ENCODE measurements around the gene PKN1. TPM values are rescaled to one million over a fixed set of nuclear protein-coding genes. Genes with fewer than 3 reads are reported as not detected.

Gene PKN1
- total RNA-seq (100 to 1,000 TPM; 106 to 112 TPM), polyA plus RNA-seq (10 to 100 TPM; 38.7 to 68.1 TPM)
- long read RNA-seq, donor 1, transcript PKN1-201 (22 exons, 3,069 nt) = minor isoform, 5 of 125 reads
- long read RNA-seq, donor 1, transcript PKN1-202 (22 exons, 2,960 nt) = major isoform, 7 of 125 reads
- long read RNA-seq, donor 1, partial matches to known transcripts = 102 of 125 reads
- long read RNA-seq, donor 1, other reads (novel, unspliced or antisense) = 11 of 125 reads
- long read RNA-seq, donor 2, transcript PKN1-201 (22 exons, 3,069 nt) = major isoform, 78 of 133 reads
- long read RNA-seq, donor 2, partial matches to known transcripts = 37 of 133 reads
- long read RNA-seq, donor 2, other reads (novel, unspliced or antisense) = 16 of 133 reads

GRCh38 chr19:14432791-14433553, at the start of gene PKN1:
TSS of gene PKN1 (plus strand) at chr19:14433306. CDS start at chr19:14433522, 216 bp downstream.
- H3K36me3 ChIP-seq (ENCODE audit: control insufficient read depth in 1 of 2, insufficient read depth in 2 of 2, low read length in 1 of 2) = no peaks in the 10 kb centered on the region
- H3K4me3 ChIP-seq (ENCODE audit: low read length in 2 of 2) = peak within 1 kb of the TSS; percentile 78 to 97
- ATAC-seq (ENCODE audit: low FRiP score) (peak; percentile 50), DNase-seq (peak in 1 of 2 donors; percentile 86)
- no peaks in the 10 kb centered on the region for H3K4me1 ChIP-seq (ENCODE audit: control insufficient read depth in 1 of 2, insufficient read depth in 2 of 2, low read length in 2 of 2)
- WGBS, 2 donors = 1 to 2% methylated on average over 41 to 85 of the region's 85 CpGs
- H3K27ac ChIP-seq (ENCODE audit: low read depth in 1 of 2, low read length in 2 of 2) = peak within 1 kb of the TSS in 1 of 2 donors; percentile 69
- H3K27me3 ChIP-seq (ENCODE audit: control insufficient read depth in 1 of 2, insufficient read depth in 2 of 2, low read length in 1 of 2) = no peaks in the 10 kb centered on the region
- intact Hi-C loops (cut with DNase I) = no loop called here
- H3K9me3 ChIP-seq (ENCODE audit: control insufficient read depth, low read length) = no peaks in the 10 kb centered on the region

DNA sequence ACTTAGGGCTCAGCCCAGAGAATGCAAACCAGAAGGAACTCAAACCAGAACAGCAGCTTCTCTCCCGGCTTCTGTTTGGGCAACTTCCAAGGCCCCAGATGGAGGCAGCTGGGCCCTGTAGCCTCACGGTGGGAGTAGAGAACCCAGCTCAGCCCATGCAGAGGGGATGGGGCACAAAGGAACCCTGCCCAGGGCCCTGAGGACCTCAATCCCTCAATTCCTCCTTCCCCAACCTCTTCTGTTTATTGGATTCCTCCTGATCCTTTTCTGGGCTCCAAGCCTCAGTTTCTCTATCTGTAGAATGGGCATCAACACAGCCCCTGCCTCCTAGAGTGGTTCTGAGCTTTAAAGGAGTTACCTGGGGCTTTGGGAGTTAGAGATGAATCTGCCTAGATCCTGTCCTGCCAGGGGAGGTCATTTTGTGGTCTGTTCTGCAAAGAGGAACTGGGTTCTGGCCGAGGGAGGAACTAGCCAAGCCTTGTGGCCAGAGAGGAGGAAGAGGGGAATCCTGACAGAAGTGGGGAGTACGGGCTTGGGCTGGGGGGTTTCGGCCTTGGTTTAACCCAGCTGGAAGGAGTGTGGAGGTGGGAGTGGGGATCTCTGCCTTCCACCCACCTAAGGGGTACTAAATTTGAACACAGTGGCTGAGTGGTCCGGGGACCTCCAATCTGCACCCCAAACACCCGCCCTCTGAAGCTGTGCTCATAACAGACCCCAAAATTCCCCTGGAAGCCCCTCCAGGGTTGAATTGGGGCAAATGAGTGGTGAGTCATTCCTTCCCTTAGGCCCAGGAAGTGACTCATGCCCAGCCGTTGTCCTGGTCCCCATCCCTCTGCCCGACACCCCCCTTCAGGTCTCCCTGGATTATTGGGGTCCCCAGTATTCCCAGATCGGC, 49.2 kb upstream of the PKN1 start:
- intact Hi-C loops (cut with DNase I) = no loop called here
- H3K27ac ChIP-seq (ENCODE audit: low read depth in 1 of 2, low read length in 2 of 2) = peak overlapping the region; percentile 60 to 88
- DNase-seq (peak in 1 of 2 donors; percentile 73), ATAC-seq (ENCODE audit: low FRiP score) (no peak)
- WGBS, 2 donors = 7% methylated on average over 10 of the region's 10 CpGs
- H3K4me1 ChIP-seq (ENCODE audit: control insufficient read depth in 1 of 2, insufficient read depth in 2 of 2, low read length in 2 of 2) = no peaks in the 10 kb centered on the region
- H3K27me3 ChIP-seq (ENCODE audit: control insufficient read depth in 1 of 2, insufficient read depth in 2 of 2, low read length in 1 of 2) = no peaks in the 10 kb centered on the region
- no peaks in the 10 kb centered on the region for H3K9me3 ChIP-seq (ENCODE audit: control insufficient read depth, low read length)
- H3K36me3 ChIP-seq (ENCODE audit: control insufficient read depth in 1 of 2, insufficient read depth in 2 of 2, low read length in 1 of 2) = no peaks in the 10 kb centered on the region
- peak overlapping the region; percentile 2 to 43 for H3K4me3 ChIP-seq (ENCODE audit: low read length in 2 of 2)

GRCh38 chr19:14385492-14385891, 47.6 kb upstream of the PKN1 start:
- WGBS, 2 donors = 66 to 71% methylated on average over 11 of the region's 11 CpGs
- Histone ChIP-seq H3K27me3 (ENCODE audit: control insufficient read depth in 1 of 2, insufficient read depth in 2 of 2, low read length in 1 of 2) (no peaks in the 10 kb centered on the region), H3K27ac (ENCODE audit: low read depth in 1 of 2, low read length in 2 of 2) (peak overlapping the region; percentile 20 to 52), H3K4me3 (ENCODE audit: low read length in 2 of 2) (no peak overlapping the region), H3K4me1 (ENCODE audit: control insufficient read depth in 1 of 2, insufficient read depth in 2 of 2, low read length in 2 of 2) (no peaks in the 10 kb centered on the region), H3K36me3 (ENCODE audit: control insufficient read depth in 1 of 2, insufficient read depth in 2 of 2, low read length in 1 of 2) (no peaks in the 10 kb centered on the region), H3K9me3 (ENCODE audit: control insufficient read depth, low read length) (no peaks in the 10 kb centered on the region)
- DNase-seq (no peak), ATAC-seq (ENCODE audit: low FRiP score) (no peak)
- intact Hi-C loops (cut with DNase I) = loop anchor here in 1 of 2 donors (1.0 kb wide), 1 partner anchor 18 kb away; no protein-coding TSS in a partner anchor

- WGBS, 2 donors = 91 to 95% methylated on average over 5 of the region's 5 CpGs
- no peak for ATAC-seq (ENCODE audit: low FRiP score)
- no peak for DNase-seq
These were observed 42.6 kb upstream of the PKN1 start for GRCh38 chr19:14390548-14390947.

DNA sequence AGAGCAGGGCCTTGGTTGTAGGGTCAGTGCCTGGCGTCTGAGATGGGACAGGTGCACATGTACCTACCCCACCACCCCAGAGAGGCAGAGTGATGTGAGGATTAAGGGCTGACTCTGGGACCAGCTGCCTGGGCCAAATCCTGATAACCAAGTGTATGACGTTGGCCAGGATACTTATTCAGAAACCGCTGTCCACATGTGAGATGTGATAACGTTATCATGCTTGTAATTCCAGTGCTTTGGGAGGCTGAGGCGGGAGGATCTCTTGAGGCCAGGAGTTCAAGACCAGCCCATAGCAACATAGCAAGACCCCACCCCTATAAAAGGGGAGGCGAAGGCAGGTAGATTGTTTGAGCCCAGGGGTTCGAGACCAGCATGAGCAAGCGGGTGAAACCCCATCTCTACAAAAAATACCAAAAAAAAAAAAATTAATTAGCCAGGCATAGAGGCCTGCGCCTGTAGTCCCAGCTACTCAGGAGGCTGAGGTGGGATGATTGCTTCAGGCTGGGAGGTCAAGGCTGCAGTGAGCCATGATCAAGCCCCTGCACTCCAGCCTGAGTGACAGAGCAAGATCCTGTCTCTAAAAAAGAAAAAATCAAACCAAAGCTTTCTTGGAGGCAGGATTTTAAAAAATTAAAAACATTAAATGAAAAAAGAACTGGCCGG, 41.8 kb upstream of the PKN1 start:
- no peaks in the 10 kb centered on the region for H3K9me3 ChIP-seq (ENCODE audit: control insufficient read depth, low read length)
- H3K36me3 ChIP-seq (ENCODE audit: control insufficient read depth in 1 of 2, insufficient read depth in 2 of 2, low read length in 1 of 2) = peaks cover 3 to 9% of the 10 kb centered on the region in 2 donors
- no peaks in the 10 kb centered on the region for H3K4me1 ChIP-seq (ENCODE audit: control insufficient read depth in 1 of 2, insufficient read depth in 2 of 2, low read length in 2 of 2)
- no peak for ATAC-seq (ENCODE audit: low FRiP score)
- no peak overlapping the region for H3K27ac ChIP-seq (ENCODE audit: low read depth in 1 of 2, low read length in 2 of 2)
- intact Hi-C loops (cut with DNase I) = no loop called here
- DNase-seq = no peak
- H3K27me3 ChIP-seq (ENCODE audit: control insufficient read depth in 1 of 2, insufficient read depth in 2 of 2, low read length in 1 of 2) = no peaks in the 10 kb centered on the region
- 75 to 80% methylated on average over 10 of the region's 10 CpGs for WGBS, 2 donors
- no peak overlapping the region for H3K4me3 ChIP-seq (ENCODE audit: low read length in 2 of 2)

More at GRCh38 chr19:14390548-14390947, 42.6 kb upstream of the PKN1 start:
- no peak overlapping the region for H3K4me3 ChIP-seq (ENCODE audit: low read length in 2 of 2)
- H3K36me3 ChIP-seq (ENCODE audit: control insufficient read depth in 1 of 2, insufficient read depth in 2 of 2, low read length in 1 of 2) = peaks cover 3 to 7% of the 10 kb centered on the region in 2 donors
- no peaks in the 10 kb centered on the region for H3K27me3 ChIP-seq (ENCODE audit: control insufficient read depth in 1 of 2, insufficient read depth in 2 of 2, low read length in 1 of 2)
- H3K4me1 ChIP-seq (ENCODE audit: control insufficient read depth in 1 of 2, insufficient read depth in 2 of 2, low read length in 2 of 2) = no peaks in the 10 kb centered on the region
- intact Hi-C loops (cut with DNase I) = no loop called here
- no peaks in the 10 kb centered on the region for H3K9me3 ChIP-seq (ENCODE audit: control insufficient read depth, low read length)
- no peak overlapping the region for H3K27ac ChIP-seq (ENCODE audit: low read depth in 1 of 2, low read length in 2 of 2)

DNA sequence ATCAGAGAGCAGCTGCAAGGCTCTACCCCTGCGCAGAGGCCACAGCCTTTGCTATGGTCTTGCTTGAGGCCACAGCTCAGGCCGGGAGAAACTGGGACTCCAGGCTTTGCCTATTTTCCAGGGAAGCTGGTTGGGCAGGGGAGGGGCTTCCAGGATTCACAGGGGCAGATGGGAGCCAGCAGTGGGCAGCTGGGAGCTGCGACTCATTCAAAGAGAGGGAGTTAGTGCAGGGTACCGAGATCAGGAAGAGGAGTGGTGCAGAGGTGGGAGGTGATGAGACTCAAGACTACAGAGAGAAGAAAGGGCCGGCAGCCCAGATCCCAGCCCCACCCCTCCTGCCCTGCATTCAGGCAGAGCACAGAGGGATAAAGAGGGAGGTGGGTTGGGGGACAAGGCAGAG, 39.8 kb upstream of the PKN1 start:
- Histone ChIP-seq H3K27ac (ENCODE audit: low read depth in 1 of 2, low read length in 2 of 2) (no peak overlapping the region), H3K9me3 (ENCODE audit: control insufficient read depth, low read length) (no peaks in the 10 kb centered on the region), H3K4me3 (ENCODE audit: low read length in 2 of 2) (no peak overlapping the region), H3K27me3 (ENCODE audit: control insufficient read depth in 1 of 2, insufficient read depth in 2 of 2, low read length in 1 of 2) (no peaks in the 10 kb centered on the region), H3K4me1 (ENCODE audit: control insufficient read depth in 1 of 2, insufficient read depth in 2 of 2, low read length in 2 of 2) (no peaks in the 10 kb centered on the region), H3K36me3 (ENCODE audit: control insufficient read depth in 1 of 2, insufficient read depth in 2 of 2, low read length in 1 of 2) (peaks cover 3 to 11% of the 10 kb centered on the region in 2 donors)
- DNase-seq (no peak), ATAC-seq (ENCODE audit: low FRiP score) (no peak)
- intact Hi-C loops (cut with DNase I) = no loop called here
- WGBS, 2 donors = 50 to 57% methylated on average over 5 of the region's 5 CpGs

- no peaks in the 10 kb centered on the region for H3K9me3 ChIP-seq (ENCODE audit: control insufficient read depth, low read length)
- H3K4me3 ChIP-seq (ENCODE audit: low read length in 2 of 2) = no peak overlapping the region
- ATAC-seq (ENCODE audit: low FRiP score) (no peak), DNase-seq (no peak)
- H3K4me1 ChIP-seq (ENCODE audit: control insufficient read depth in 1 of 2, insufficient read depth in 2 of 2, low read length in 2 of 2) = no peaks in the 10 kb centered on the region
- no peaks in the 10 kb centered on the region for H3K27me3 ChIP-seq (ENCODE audit: control insufficient read depth in 1 of 2, insufficient read depth in 2 of 2, low read length in 1 of 2)
- H3K27ac ChIP-seq (ENCODE audit: low read depth in 1 of 2, low read length in 2 of 2) = no peak overlapping the region
- 78 to 84% methylated on average over 9 of the region's 9 CpGs for WGBS, 2 donors
- H3K36me3 ChIP-seq (ENCODE audit: control insufficient read depth in 1 of 2, insufficient read depth in 2 of 2, low read length in 1 of 2) = peaks cover 3 to 11% of the 10 kb centered on the region in 2 donors
- intact Hi-C loops (cut with DNase I) = no loop called here
These were observed 38.9 kb upstream of the PKN1 start for GRCh38 chr19:14394167-14394566.

DNA sequence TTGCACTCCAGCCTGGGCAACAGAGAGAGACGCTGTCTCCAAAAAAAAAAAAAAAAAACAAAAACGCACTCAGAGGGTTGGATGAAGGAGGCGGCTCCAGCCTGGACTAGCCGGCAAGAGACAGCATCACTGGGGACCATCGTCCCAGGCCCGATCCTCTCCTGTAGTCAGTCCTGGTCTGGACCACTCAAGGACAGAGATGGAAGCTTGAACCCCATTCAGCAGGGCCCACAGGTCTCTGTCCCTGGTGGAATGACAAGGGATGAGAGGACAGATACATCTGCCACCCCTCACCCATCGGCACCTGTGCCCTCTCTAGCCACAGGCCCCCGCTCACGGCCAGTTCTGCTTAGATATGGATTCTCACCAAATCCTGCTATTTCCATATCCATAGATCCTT, 37.8 kb upstream of the PKN1 start:
- H3K27ac ChIP-seq (ENCODE audit: low read depth in 1 of 2, low read length in 2 of 2) = no peak overlapping the region
- H3K9me3 ChIP-seq (ENCODE audit: control insufficient read depth, low read length) = no peaks in the 10 kb centered on the region
- H3K4me3 ChIP-seq (ENCODE audit: low read length in 2 of 2) = no peak overlapping the region
- DNase-seq = no peak
- peak; percentile 13 for ATAC-seq (ENCODE audit: low FRiP score)
- 73 to 76% methylated on average over 9 of the region's 9 CpGs for WGBS, 2 donors
- no peaks in the 10 kb centered on the region for H3K4me1 ChIP-seq (ENCODE audit: control insufficient read depth in 1 of 2, insufficient read depth in 2 of 2, low read length in 2 of 2)
- no peaks in the 10 kb centered on the region for H3K27me3 ChIP-seq (ENCODE audit: control insufficient read depth in 1 of 2, insufficient read depth in 2 of 2, low read length in 1 of 2)
- H3K36me3 ChIP-seq (ENCODE audit: control insufficient read depth in 1 of 2, insufficient read depth in 2 of 2, low read length in 1 of 2) = peaks cover 3 to 11% of the 10 kb centered on the region in 2 donors
- intact Hi-C loops (cut with DNase I) = no loop called here

Data from aorta (tissue), 5 donors.